Transverse colon (tissue), 4 donors: ENCODE data around the gene IFT88.
A peak's percentile ranks its signal among the peaks of the same experiment; 100 is the strongest.

Experiments used
- EP300 ChIP-seq: sonication (generic); formaldehyde crosslinking; IDR thresholded peaks from one replicate; pipeline ENCODE4 v1.6.1; 2017; ENCODE audit warnings: antibody characterized with exemption, low read depth
- POLR2A ChIP-seq: fragments of 450-650 bp; IDR thresholded peaks from one replicate; pipeline ENCODE4 v1.6.1; 2016; ENCODE audit warnings: antibody characterized with exemption, mild to moderate bottlenecking, moderate library complexity
- POLR2AphosphoS5 ChIP-seq, 3 donors: sonication (generic); formaldehyde crosslinking; IDR thresholded peaks; one replicate each; pipeline ENCODE4 v1.6.1; 2016; ENCODE audit warnings: antibody characterized with exemption in 3 of 3
- TF ChIP-seq, protein P1 (sequence below), 5 experiments: fragments of 200-600 bp in 3 of 5; fragments of 450-650 bp in 2 of 5; sonication (generic) in 3 of 5; IDR thresholded peaks; 1 replicate in 2 of 5; 2 replicates in 3 of 5; pipeline ENCODE4 v1.5.1; 2016 to 2017; ENCODE audit warnings: antibody characterized with exemption in 5 of 5, inconsistent platforms in 3 of 5, mild to moderate bottlenecking in 2 of 5, moderate library complexity in 1 of 5

DNA sequence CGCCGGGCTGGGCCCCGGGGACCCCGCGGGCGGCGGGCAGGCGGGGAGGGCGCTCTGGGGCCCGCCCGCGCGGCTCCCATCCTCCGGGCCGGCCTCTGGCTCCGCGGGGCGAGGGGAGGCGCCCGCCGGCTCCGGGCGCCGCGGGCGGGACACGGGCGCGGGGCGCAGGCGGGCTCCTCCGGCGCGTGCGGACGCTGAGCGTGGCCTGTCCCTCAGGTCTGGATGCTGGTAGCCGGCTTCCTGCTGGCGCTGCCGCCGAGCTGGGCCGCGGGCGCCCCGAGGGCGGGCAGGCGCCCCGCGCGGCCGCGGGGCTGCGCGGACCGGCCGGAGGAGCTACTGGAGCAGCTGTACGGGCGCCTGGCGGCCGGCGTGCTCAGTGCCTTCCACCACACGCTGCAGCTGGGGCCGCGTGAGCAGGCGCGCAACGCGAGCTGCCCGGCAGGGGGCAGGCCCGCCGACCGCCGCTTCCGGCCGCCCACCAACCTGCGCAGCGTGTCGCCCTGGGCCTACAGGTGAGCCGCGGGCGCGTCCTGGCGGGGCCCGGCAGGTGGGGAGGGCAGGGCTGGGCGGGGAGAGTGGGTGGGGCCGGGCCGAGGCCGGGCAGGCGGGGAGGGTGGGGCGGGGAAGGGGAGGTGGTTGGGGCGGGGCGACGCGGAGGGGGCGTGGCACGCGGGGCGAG lies 137.0 kb downstream of the IFT88 start:
- TF ChIP-seq, protein P1, sequence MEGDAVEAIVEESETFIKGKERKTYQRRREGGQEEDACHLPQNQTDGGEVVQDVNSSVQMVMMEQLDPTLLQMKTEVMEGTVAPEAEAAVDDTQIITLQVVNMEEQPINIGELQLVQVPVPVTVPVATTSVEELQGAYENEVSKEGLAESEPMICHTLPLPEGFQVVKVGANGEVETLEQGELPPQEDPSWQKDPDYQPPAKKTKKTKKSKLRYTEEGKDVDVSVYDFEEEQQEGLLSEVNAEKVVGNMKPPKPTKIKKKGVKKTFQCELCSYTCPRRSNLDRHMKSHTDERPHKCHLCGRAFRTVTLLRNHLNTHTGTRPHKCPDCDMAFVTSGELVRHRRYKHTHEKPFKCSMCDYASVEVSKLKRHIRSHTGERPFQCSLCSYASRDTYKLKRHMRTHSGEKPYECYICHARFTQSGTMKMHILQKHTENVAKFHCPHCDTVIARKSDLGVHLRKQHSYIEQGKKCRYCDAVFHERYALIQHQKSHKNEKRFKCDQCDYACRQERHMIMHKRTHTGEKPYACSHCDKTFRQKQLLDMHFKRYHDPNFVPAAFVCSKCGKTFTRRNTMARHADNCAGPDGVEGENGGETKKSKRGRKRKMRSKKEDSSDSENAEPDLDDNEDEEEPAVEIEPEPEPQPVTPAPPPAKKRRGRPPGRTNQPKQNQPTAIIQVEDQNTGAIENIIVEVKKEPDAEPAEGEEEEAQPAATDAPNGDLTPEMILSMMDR (IDR thresholded peaks at IDR 0.05), result peak in 4 of 5 experiments; percentile 44 to 66 (median 50)
- TF ChIP-seq POLR2AphosphoS5 (IDR thresholded peaks at IDR 0.05), result peak in 2 of 3 donors; percentile 59 to 61
- TF ChIP-seq EP300, result no peak
- no peak for TF ChIP-seq POLR2A
